GM19328 (cell line): ENCODE data around the gene GRIA3.
A peak's percentile ranks its signal among the peaks of the same experiment; 100 is the strongest.
"Not testable (repeated sequence)": the region's sequence is repeated elsewhere in the genome, so short reads cannot be mapped to it uniquely, and the experiment has no call there.

Source experiments
- ATAC-seq: cut with Tn5 transposase; IDR thresholded peaks from one replicate; pipeline ENCODE4 v1.9.1; 2021; ENCODE audit warnings: mild to moderate bottlenecking, moderate library complexity; ENCODE audit not compliant: unreplicated experiment

The GRIA3 gene

DNA sequence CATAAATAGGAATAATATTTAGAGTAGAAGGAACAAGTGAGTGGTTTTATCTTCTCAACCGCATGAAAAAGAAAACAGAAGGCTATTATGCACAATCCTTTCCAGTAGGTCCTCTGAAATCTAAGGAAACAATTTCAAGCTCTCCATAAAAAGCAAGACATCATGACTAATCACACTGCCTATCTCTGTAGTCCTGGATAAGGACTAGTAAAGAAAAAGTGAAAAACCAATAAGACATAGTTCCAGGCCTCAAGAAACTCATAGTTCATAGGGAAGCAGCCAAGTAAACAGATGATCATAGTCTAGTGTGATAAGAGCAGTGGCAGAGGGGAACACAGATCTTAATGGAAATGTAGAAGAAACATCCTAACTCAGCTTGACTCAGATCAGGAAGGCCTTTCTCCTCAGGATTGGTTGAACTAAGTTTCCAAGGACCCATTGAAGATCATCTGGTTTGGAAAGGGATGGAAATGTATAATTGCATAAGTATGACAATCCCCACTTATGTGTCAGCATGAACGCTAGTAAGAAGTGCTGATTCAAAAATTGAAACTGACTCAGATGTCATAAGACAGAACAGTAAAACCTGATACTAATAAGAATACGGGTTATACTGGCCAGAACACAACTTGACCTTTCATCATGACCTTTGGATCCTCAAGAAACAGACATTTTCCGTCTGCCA lies 155.3 kb downstream of the GRIA3 start:
- ATAC-seq, result peak; percentile 51

DNA sequence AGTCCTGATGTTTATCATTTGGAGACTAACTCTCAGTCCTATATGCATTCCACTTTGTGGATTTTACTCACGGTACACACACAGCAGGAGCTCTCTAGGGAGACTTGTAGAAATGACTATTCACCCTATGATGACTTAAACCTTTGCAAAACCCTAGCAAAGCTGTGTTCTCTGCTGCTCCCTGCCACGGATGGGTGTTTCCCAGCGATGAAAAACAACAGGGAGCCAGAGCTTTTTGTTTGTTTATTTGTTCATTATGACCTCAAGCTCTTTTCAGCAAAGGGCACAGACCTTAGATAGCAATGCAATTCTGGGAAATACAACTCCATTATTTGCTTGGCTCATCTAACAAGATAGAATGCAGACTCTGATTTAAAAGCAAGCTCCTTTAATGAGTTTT lies 156.6 kb downstream of the GRIA3 start:
- no peak for ATAC-seq

DNA sequence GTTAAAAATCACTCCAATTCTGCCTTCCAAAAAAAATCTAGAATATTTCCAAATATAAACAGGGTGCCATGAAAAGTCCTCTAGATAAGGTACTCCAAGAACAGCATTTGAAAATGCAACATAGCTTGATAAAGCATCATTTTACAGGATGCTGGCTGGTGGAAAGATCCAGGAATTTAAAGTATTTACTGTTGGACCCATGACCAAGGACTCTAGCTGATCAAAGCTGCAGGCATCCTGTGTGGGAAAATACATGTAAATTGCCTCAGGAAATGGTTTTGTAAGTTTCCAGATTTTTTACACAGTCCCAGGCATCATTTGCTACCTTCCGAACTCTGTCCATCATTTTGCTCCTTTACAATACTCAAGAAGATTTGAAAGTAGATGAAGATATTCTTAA lies 164.4 kb downstream of the GRIA3 start:
- no peak for ATAC-seq

DNA sequence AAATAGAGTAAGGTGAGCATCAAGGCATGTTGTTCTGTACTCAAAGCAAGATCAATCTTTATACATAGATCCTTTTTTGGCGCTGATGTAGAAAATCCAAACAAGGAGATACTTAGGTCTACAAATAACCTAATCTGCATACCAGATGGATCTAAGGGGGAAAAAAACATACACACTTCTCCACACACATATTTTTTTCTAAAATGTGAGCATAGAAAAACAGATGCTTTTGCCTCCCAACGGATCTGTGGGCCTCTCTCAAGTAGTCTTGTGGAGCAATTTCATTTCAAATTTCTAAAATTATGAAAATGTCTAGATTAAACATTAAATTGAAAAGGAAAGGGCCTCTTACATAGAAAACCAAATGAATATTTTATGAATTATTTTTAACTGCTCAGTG lies 166.1 kb downstream of the GRIA3 start:
- ATAC-seq, result no peak

DNA sequence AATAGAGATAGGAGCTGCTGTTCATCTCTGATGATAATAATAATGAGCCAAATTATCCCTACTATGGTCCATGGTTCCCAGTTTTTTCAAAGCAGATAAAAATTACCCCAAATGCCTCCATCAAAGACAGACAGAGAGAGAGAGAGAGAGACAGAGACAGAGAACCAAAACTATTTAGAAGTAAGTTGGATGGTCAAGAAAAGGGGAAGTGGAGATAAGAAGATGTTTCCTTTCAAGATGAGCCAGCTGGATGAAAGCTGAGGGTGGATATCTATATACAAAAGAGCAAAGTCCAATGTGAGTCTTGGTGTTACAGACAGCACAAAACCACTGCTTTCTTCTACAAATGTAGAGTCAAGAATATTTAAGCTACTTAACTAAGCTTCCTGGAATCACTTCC lies 173.9 kb downstream of the GRIA3 start:
- peak; percentile 82 for ATAC-seq

DNA sequence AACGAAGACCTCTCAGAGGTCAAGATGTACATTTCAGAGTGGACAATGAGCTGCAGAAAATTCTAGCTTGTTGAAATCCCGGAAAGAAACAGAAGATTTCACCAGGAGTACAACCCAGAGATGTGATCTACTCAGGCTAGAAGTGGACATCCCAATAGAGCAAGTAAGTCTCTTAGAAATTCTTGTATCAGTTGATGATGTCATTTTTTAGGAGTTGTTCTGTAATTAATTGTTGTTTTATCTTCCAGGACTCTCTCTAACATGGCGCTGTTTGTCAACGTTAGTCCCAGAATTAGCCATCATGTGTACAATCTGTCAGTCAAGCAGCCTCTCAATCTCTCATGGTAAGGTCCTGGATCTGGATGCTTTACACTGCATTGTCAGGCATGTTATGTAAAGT lies 174.4 kb downstream of the GRIA3 start:
- ATAC-seq, result no peak

DNA sequence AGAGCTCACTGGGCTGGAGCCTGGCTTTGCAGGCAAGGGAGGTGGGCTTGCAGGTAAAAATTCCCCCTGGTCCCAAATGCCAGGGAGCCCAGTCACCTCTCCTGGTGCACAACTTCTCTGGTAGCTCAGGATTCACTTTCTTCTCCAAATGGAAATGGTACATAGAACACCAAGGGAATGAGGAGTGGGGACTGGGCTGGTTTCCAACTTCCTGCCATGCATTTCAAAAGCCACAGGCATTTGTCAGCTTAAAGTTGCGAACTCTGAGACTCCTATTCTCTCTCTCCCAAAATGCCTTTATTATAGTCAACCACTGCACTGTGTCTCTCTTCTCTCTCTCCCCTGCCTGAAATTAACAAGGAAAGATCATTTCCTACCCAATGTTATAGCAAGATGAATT lies 177.3 kb downstream of the GRIA3 start:
- ATAC-seq, result no peak

DNA sequence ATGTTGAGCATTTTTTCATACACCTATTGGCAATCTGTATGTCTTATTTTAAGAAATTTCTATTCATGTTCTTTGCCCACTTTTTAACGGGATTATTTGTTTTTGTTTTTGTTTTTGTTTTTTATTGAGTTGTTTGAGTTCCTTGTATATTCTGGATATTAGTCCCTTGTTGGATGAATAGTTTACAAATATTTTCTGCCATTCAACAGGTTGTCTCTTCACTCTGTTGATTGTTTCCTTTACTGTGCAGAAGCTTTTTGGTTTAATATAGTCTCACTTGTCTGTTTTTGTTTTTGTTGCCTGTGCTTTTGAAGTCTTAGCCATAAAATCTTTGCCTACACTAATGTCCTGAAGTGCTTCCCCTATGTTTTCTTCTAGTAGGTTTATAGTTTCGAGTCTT lies 202.1 kb downstream of the GRIA3 start:
- not testable (repeated sequence) for ATAC-seq

DNA sequence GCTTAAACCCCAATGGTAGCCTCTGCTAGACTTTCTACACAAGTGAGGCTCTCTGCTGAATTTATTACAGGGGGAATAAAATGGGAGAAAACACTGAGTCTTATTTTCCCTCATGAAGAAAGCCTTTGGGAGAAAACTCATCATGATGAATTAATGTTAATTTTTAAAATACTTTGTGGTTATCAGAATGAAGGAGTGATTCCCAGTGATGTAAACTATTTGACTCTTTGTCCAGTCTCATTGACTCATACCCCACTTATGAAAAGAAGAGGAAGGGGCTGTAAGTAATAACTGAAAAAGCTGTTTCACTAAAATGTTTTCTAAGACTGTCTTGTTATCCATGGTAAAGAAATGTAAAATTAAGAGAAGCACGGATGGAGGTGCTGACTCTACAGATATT lies 208.8 kb downstream of the GRIA3 start:
- no peak for ATAC-seq

DNA sequence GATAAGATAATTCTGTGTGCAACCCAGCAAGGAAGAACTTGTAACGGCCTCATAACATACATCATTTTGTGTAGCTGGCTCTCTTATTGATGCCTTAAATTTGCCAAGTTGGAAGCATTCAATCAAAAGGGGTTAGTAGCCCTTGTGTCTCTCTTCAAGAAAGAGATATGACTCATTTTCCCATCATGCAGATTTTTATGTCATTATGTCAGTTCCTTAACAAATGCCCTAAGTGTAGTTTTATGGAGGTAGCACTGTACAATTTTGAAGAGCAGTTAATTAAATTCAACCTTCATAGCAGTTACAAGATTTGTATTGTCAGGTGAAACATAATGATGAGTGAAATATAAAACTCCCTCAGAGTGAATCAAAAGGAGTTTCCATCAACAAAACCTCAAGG lies 215.6 kb downstream of the GRIA3 start:
- ATAC-seq, result no peak

DNA sequence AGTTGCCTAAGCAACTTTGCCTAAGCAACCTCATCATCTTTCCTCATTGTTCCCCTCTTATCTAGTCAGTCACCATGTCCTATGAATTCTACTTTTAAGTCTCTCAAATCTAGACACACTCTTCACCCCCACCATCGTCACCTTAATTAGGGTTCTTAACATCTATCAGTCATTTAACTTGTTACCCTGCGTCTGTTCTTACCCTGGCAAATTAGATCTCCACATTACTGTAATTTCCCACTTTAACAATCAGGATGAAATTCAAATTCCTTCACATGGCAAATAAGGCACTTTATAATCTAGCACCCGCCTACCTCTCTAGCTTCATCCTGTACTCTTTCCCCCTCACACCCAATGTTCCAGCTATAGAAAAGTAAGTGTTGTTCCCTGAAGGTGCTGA lies 221.2 kb downstream of the GRIA3 start:
- no peak for ATAC-seq

DNA sequence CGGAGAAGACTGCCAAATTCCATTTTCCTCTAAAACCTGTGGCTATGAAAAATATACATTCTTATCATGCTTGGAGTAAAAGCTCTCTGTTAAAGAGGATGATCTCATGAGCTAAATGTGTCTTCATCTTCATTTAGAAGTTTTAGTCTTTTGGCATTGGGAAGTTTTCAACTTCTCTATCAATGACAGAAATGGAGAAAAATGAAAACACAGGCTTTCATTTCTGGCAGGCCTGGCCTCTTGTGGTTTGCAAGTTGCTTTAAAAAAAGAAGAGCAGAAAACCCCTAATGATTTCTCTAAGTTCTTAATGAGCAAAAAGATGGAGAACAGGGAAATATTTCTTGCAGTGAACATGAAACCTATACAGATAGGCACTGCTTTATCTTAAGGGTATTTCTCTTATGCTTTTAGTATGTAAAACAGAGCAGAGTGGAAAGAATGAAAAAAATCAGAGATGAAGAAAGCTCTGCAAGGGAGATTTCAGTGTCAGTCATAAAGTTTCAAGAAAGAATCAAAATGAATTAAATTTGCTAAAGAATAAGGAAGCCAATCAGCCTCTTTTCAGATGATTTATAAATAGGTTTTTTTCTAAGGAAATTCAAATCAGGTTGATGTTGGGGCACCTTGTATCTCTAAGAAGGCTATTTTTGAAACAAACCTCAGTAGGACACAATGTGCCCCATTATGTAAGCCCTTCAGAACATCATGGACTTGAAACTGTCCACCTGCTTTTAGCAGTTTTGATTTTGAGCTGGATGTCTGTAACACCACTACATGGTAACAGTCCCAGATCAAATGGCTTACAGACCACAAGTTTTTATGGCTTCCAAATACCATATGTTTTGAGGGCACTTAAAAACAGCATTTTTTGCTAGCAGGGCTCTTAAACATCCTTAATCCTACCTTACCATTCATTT lies 225.0 kb downstream of the GRIA3 start:
- peak; percentile 42 for ATAC-seq

DNA sequence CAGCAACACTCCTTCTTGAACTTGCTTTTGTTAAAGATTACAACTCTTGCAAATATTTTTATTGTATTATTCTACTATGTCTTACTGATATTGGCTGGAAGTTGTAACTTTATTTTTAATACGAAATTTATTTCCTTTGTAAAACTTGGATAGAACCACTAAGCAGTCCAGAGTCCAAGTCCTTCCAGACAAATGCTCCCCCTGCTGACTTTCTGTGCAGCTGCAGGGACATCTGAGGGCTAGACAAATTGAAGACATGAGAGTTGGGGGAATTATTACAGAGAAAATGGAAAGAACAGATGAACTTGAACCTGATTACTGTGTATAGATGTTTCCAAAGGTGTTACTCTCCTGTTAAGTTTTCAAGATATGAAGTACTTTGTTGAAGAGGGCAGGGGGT lies 238.8 kb downstream of the GRIA3 start:
- no peak for ATAC-seq

DNA sequence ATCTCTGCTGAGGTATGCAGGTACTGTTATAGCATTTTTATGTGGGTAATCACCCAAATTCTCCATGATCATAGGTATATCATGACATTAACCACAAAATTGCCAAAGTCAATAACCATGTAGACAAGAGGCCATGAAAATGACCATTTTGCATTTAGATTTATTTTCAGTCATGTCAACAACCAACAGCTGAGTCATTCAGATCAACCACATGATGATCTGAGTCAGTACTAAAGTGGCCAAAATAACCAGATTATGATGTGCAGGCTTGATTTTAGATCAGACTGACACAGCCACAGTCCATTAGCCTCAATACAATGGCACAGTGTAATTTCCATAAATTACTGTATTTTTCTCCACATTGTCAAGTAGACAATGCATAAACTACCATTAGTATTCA lies 240.5 kb downstream of the GRIA3 start:
- ATAC-seq, result peak; percentile 85

DNA sequence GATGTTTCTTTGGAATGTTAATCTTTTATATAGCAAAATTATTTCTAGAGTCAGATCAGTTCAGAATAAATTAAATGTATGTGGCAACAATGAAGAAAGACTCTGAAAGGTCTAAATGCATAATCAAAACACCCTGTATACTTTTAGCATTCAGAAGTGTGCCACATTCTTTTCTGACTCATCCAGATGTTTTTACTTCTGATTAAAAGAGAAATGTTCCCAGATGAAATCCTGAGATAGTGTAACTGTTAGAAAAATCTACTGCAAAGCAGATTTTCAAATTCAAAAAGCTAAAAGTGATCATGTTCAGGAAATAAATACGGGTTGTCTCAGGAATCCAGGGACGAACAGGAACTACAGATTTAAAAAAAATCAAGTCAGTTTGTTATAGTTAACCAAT lies 241.4 kb downstream of the GRIA3 start:
- ATAC-seq, result no peak

DNA sequence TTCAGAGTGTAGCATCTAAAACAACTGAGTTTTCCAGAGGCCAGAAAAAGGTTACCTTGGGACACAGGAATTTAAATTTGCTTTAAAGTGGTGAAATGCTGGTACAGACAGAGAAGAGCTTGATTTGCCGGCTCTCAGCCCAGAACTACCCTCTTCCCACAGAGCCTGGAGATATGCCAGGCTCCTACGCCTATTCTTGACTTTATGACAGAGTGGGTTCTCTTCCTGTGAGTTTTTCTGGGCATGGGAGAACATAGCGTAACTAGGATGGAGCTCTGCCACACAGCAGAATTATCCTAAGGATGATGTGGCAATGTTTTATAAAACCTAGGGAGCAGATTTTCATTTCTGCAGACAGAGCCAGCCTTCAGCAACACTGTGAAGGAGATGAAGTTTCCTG lies 241.8 kb downstream of the GRIA3 start:
- no peak for ATAC-seq

DNA sequence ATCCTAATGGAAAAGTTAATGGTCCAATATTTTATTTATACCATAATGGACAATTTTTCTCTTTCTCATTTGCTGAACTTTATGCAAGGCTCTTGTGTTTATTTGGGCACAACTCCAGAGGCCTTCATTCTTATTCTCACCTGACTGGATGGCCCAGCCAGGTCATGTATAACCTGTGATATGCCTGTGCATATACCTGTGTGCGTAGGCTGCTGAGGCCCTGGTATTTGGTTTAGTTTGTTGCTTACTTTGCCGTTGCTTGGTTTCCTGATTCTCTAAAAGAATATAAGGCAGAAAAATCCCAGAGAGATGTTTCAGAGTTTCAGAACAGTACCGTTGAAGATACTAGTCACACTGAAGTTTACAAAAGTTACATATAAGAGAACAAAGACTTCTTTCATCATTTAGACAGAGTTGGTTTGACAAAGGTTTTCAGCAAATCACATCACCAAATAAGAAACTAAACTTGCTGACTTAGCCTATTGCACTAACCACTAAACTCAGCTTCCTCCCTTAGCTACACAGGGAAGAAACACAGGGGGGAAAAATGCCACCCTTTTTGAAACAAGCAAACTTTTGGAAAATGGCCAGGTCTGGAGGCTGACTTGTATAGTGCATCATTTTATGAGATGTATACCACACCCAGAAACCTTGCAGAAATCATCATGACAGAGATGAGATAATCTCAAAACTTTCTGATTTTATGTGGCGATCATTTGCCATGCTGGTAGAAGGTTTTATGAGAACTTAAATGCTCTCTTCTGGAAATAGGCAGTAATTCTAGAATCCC lies 248.5 kb downstream of the GRIA3 start:
- ATAC-seq, result no peak

DNA sequence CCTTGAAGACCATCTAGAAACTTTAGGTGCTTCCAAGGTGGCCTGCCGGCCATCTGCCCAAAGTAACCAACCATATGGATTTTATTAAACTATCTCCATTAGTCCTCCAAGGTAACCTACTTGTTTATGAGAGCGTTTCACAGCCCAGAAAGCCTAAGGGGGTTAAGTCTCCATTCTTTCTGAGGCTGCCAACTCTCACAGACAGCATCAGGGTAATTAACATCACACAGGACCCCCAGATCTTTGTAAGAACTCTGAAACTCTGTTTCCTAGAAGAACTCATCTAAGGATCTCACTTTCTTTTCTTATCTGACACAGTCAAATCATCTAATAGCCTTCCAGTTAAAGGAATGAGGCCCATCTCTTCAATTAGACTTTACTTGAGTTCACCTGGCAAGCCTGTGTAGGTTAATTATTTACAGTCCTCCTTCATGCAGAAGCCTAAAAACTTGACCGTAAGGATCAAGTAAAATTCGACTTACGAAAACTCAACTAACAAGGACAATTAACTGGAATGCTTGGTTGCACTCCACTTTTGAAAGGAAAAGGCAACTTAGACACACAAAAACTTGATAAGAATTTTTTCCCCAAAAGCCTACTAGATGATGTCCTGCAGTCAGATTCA lies 252.5 kb downstream of the GRIA3 start:
- no peak for ATAC-seq

DNA sequence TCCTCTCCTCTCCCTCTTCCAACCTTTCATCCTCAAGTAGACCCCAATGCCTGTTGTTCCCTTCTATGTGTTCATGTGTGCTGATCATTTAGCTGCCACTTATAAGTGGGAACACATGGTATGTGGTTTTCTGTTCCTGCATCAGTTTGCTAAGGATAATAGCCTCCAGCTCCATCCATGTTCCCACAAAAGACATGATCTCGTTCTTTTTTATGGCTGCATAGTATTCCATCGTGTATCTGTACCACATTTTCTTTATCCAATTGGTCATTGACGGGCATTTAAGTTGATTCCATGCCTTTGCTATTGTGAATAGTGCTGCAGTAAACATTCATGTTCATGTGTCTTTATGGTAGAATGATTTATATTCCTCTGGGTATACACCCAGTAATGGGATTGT lies 255.8 kb downstream of the GRIA3 start:
- not testable (repeated sequence) for ATAC-seq

DNA sequence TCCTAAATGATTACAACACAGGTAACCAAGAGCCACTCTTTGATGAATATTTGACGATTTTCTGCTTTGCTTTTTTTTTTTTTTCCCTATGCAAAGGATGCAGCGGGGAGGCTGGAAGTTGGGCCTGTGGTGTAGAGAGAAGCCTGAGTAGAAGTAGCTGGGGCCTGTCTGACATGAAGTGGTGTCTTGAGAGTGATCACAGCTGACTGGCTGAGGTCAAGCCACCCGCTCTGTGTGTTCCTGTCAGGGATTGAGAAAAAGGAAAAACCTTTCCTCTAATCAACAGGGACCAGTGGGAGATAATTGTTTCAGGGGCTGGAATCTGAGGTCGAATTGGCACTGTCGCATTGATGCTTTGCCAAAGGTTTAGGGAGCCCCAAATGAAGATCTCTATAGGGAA lies 258.7 kb downstream of the GRIA3 start:
- no peak for ATAC-seq

DNA sequence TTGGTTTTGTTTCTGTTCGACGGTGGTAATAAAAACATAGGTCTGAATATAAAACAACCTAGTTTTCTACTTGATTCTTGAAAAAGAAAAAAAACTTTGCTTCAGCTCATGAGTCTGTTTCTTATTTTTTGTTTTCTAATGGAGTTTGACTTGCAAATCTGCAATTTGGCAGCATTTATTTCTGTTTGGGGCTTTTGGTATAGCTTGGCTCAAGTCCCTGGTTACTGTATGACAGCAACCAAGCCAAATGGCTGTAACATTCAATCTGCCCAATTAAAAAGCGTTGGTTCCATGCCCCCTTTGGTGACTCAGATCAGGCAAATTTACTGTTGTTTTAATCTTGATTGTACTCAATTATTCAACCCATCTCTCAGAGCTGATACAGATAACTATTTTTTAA lies 263.4 kb downstream of the GRIA3 start:
- ATAC-seq, result no peak
